Measurements from ENCODE around the gene PTCD2. TPM values are rescaled to one million over a fixed set of nuclear protein-coding genes. Genes with fewer than 3 reads are reported as not detected.

The PTCD2 gene
- total and polyA plus RNA-seq, 2 of the 8 experiments (the other 6 are each of a cell fraction or from before 2014, with no cell fraction given) = 7.3 to 15.4 TPM

- Histone ChIP-seq H3K4me3 (ENCODE audit: extremely low read depth in 1 of 4, insufficient read depth in 2 of 4, low read depth in 3 of 4, low read length in 4 of 4) (no peak overlapping the region), H2BK12ac (ENCODE audit: low read depth, low read length) (no peak overlapping the region), H2BK120ac (replicated peaks; ENCODE audit: low read depth, low read length) (no peak overlapping the region), H4K5ac (ENCODE audit: insufficient read length, low read depth, low read length) (no peak overlapping the region), H3K23me2 (ENCODE audit: low read depth, low read length) (no peaks in the 10 kb centered on the region; the same call in 1 of the 2 replicates), H3K27me3 (replicated peaks in 1 of 4; ENCODE audit: control insufficient read depth in 3 of 4, extremely low read depth in 1 of 4, insufficient read depth in 3 of 4, low read length in 3 of 4) (no peaks in the 10 kb centered on the region), H3K14ac (ENCODE audit: insufficient read length) (no peak overlapping the region), H4K91ac (replicated peaks; ENCODE audit: insufficient read length, low read length) (no peak overlapping the region), H3K27ac (ENCODE audit: low read depth, low read length) (no peak overlapping the region), H4K8ac (ENCODE audit: extremely low read depth, insufficient read depth, low read length) (no peak overlapping the region), H3K9me3 (ENCODE audit: insufficient read depth in 2 of 2, low read depth in 1 of 2, low read length in 1 of 2) (no peaks in the 10 kb centered on the region), H3K9ac (replicated peaks in 1 of 4; ENCODE audit: extremely low read depth in 1 of 4, low read depth in 3 of 4, low read length in 3 of 4) (no peak overlapping the region), H3K4me1 (replicated peaks in 1 of 4; ENCODE audit: control insufficient read depth in 3 of 4, insufficient read depth in 4 of 4, low read length in 3 of 4) (no peaks in the 10 kb centered on the region), H4K20me1 (replicated peaks in 1 of 2; ENCODE audit: control insufficient read depth in 1 of 2, insufficient read depth in 2 of 2, low read length in 2 of 2) (no peaks in the 10 kb centered on the region), H2BK15ac (ENCODE audit: low read length) (no peak overlapping the region), H3K79me1 (ENCODE audit: low read depth, low read length) (no peaks in the 10 kb centered on the region), H3K4me2 (ENCODE audit: insufficient read depth in 1 of 2, low read depth in 2 of 2, low read length in 2 of 2) (no peak overlapping the region), H3K79me2 (ENCODE audit: control insufficient read depth in 1 of 2, insufficient read depth in 2 of 2, low read length in 2 of 2) (no peaks in the 10 kb centered on the region), H3K56ac (replicated peaks; ENCODE audit: insufficient read length, low read depth, low read length) (no peak overlapping the region), H2BK5ac (ENCODE audit: low read depth, low read length) (no peak overlapping the region), H3K36me3 (ENCODE audit: control insufficient read depth in 2 of 4, insufficient read depth in 4 of 4, low read length in 3 of 4) (no peaks in the 10 kb centered on the region), H3K18ac (ENCODE audit: extremely low read depth, low read length) (no peak overlapping the region), H3K4ac (replicated peaks; ENCODE audit: insufficient read length, low read depth, low read length) (no peak overlapping the region), H2BK20ac (ENCODE audit: low read length) (no peak overlapping the region), H2AK5ac (ENCODE audit: low read depth, low read length) (no peak overlapping the region), H3K23ac (ENCODE audit: insufficient read length) (no peak overlapping the region), H2AFZ (ENCODE audit: low read length) (no peak overlapping the region)
- FAIRE-seq (no peak), DNase-seq (ENCODE audit: low read depth in 1 of 2, low spot score in 2 of 2) (no peak)
- ChIA-PET POLR2A (ENCODE audit: partially characterized antibody) (no interaction called here), CTCF (ENCODE audit: partially characterized antibody) (interaction anchor here (10.2 kb wide), 1 partner anchor 16 kb away, joined by 68 read pairs; no protein-coding TSS in a partner anchor)
- 94% methylated on average over 8 of the region's 8 CpGs; no CpG with 5 or more reads in 1 of the 2 experiments for WGBS, 2 experiments (ENCODE audit: extremely low coverage in 1 of 2, insufficient coverage in 1 of 2, insufficient read length in 1 of 2, insufficient replicate concordance in 2 of 2, low coverage in 1 of 2, low lambda C conversion rate in 2 of 2, missing lambda C conversion rate in 1 of 2)
- TF ChIP-seq ASH2L (IDR thresholded peaks at IDR 0.05; ENCODE audit: low read length) (no peak), NANOG (IDR thresholded peaks at IDR 0.05; ENCODE audit: insufficient read depth, low read depth, low read length, poor library complexity, severe bottlenecking) (no peak), BRCA1 (IDR thresholded peaks at IDR 0.05; ENCODE audit: low read depth, low read length) (no peak), CTBP2 (IDR thresholded peaks at IDR 0.05; ENCODE audit: borderline replicate concordance, insufficient read depth, insufficient read length, low read length) (no peak), POU5F1 (IDR thresholded peaks at IDR 0.05; ENCODE audit: low read depth, low read length) (no peak), MAFK (IDR thresholded peaks at IDR 0.05; ENCODE audit: low read depth, low read length) (no peak), SAP30 (IDR thresholded peaks at IDR 0.05; ENCODE audit: insufficient read depth, insufficient replicate concordance, low read length) (no peak), RAD21 (IDR thresholded peaks at IDR 0.05 in 1 of 2, conservative IDR thresholded peaks at IDR 0.05 in 1 of 2; ENCODE audit: low read depth in 2 of 2, low read length in 2 of 2) (no peak), HDAC2 (IDR thresholded peaks at IDR 0.05; ENCODE audit: borderline replicate concordance in 1 of 2, low read depth in 2 of 2, low read length in 2 of 2) (no peak), JUND (IDR thresholded peaks at IDR 0.05; ENCODE audit: low read length) (no peak), ZNF274 (IDR thresholded peaks at IDR 0.05; ENCODE audit: borderline replicate concordance, extremely low read depth, low read length) (no peak)
- TF ChIP-seq, protein P1, sequence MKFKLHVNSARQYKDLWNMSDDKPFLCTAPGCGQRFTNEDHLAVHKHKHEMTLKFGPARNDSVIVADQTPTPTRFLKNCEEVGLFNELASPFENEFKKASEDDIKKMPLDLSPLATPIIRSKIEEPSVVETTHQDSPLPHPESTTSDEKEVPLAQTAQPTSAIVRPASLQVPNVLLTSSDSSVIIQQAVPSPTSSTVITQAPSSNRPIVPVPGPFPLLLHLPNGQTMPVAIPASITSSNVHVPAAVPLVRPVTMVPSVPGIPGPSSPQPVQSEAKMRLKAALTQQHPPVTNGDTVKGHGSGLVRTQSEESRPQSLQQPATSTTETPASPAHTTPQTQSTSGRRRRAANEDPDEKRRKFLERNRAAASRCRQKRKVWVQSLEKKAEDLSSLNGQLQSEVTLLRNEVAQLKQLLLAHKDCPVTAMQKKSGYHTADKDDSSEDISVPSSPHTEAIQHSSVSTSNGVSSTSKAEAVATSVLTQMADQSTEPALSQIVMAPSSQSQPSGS (IDR thresholded peaks at IDR 0.05; ENCODE audit: low read length) = no peak
Measured at GRCh38 chr5:72388646-72389045, 68.5 kb downstream of the PTCD2 start.

Data from H1 (cell line).